Measurements from ENCODE around the gene PLEKHA5. TPM values are rescaled to one million over a fixed set of nuclear protein-coding genes. Genes with fewer than 3 reads are reported as not detected.

The PLEKHA5 gene
- total RNA-seq, 5 donors from 2014 or later (not counting 1 experiment from before 2014, with no cell fraction given): 0.96 to 11.0 (median 4.9) TPM

- no peaks in the 10 kb centered on the region for H3K9me3 ChIP-seq
- H3K4me3 ChIP-seq (ENCODE audit: control insufficient read depth in 1 of 2, extremely low read depth in 1 of 2, low read length in 1 of 2): no peak overlapping the region
- H3K4me1 Mint-ChIP-seq: no peaks in the 10 kb centered on the region
- 71% methylated on average over 2 of the region's 2 CpGs for WGBS (ENCODE audit: insufficient coverage)
- ChIA-PET POLR2A (no interaction called here), CTCF (no interaction called here)
- no peak overlapping the region for H3K27ac ChIP-seq (ENCODE audit: low read length)
- H3K36me3 Mint-ChIP-seq: no peaks in the 10 kb centered on the region
- no peak overlapping the region for H3K4me3 Mint-ChIP-seq
- H3K27ac Mint-ChIP-seq: no peak overlapping the region
- no peaks in the 10 kb centered on the region for H3K4me1 ChIP-seq (ENCODE audit: control insufficient read depth in 1 of 2, extremely low read depth in 1 of 2, insufficient read depth in 2 of 2, low read length in 2 of 2)
- H3K27me3 Mint-ChIP-seq: no peaks in the 10 kb centered on the region
- no peaks in the 10 kb centered on the region for H3K36me3 ChIP-seq (ENCODE audit: control insufficient read depth in 2 of 2, extremely low read depth in 1 of 2, insufficient read depth in 1 of 2, low read length in 1 of 2)
- no peaks in the 10 kb centered on the region for H3K27me3 ChIP-seq (replicated peaks in 1 of 2; ENCODE audit: control insufficient read depth in 2 of 2, extremely low read depth in 1 of 2, insufficient read depth in 2 of 2, low read length in 1 of 2)
- H3K9me3 Mint-ChIP-seq: no peaks in the 10 kb centered on the region
- ATAC-seq (replicated peaks in 1 of 4) (no peak), DNase-seq (no peak)
Measured at GRCh38 chr12:19198272-19198671, 68.7 kb downstream of the PLEKHA5 start.

- no peaks in the 10 kb centered on the region for H3K4me1 ChIP-seq (ENCODE audit: control insufficient read depth in 1 of 2, extremely low read depth in 1 of 2, insufficient read depth in 2 of 2, low read length in 2 of 2)
- H3K27ac ChIP-seq (ENCODE audit: low read length): no peak overlapping the region
- ATAC-seq (replicated peaks in 1 of 4) (no peak), DNase-seq (no peak)
- ChIA-PET CTCF (interaction anchor here in 1 of 2 donors (2.2 kb wide), 1 partner anchor 13 kb away, joined by 8 read pairs; no protein-coding TSS in a partner anchor), POLR2A (no interaction called here)
- no peak overlapping the region for H3K4me3 ChIP-seq (ENCODE audit: control insufficient read depth in 1 of 2, extremely low read depth in 1 of 2, low read length in 1 of 2)
- WGBS (ENCODE audit: insufficient coverage): no CpG with 5 or more reads among the region's 1 CpG
- no peaks in the 10 kb centered on the region for H3K4me1 Mint-ChIP-seq
- H3K4me3 Mint-ChIP-seq: no peak overlapping the region
- H3K27me3 ChIP-seq (replicated peaks in 1 of 2; ENCODE audit: control insufficient read depth in 2 of 2, extremely low read depth in 1 of 2, insufficient read depth in 2 of 2, low read length in 1 of 2): no peaks in the 10 kb centered on the region
- no peaks in the 10 kb centered on the region for H3K27me3 Mint-ChIP-seq
- no peaks in the 10 kb centered on the region for H3K9me3 ChIP-seq
- no peak overlapping the region for H3K27ac Mint-ChIP-seq
- no peaks in the 10 kb centered on the region for H3K36me3 ChIP-seq (ENCODE audit: control insufficient read depth in 2 of 2, extremely low read depth in 1 of 2, insufficient read depth in 1 of 2, low read length in 1 of 2)
- H3K36me3 Mint-ChIP-seq: no peaks in the 10 kb centered on the region
- no peaks in the 10 kb centered on the region for H3K9me3 Mint-ChIP-seq
Measured at GRCh38 chr12:19199332-19199731, 69.8 kb downstream of the PLEKHA5 start.

- no peaks in the 10 kb centered on the region for H3K4me1 ChIP-seq (ENCODE audit: control insufficient read depth in 1 of 2, extremely low read depth in 1 of 2, insufficient read depth in 2 of 2, low read length in 2 of 2)
- Mint-ChIP-seq H3K27ac (no peak overlapping the region), H3K9me3 (no peaks in the 10 kb centered on the region), H3K4me3 (no peak overlapping the region), H3K36me3 (no peaks in the 10 kb centered on the region), H3K4me1 (no peaks in the 10 kb centered on the region), H3K27me3 (no peaks in the 10 kb centered on the region)
- ChIA-PET CTCF (interaction anchor here in 1 of 2 donors (2.2 kb wide), 1 partner anchor 14 kb away, joined by 8 read pairs; no protein-coding TSS in a partner anchor), POLR2A (no interaction called here)
- H3K27ac ChIP-seq (ENCODE audit: low read length): no peak overlapping the region
- H3K36me3 ChIP-seq (ENCODE audit: control insufficient read depth in 2 of 2, extremely low read depth in 1 of 2, insufficient read depth in 1 of 2, low read length in 1 of 2): no peaks in the 10 kb centered on the region
- H3K27me3 ChIP-seq (replicated peaks in 1 of 2; ENCODE audit: control insufficient read depth in 2 of 2, extremely low read depth in 1 of 2, insufficient read depth in 2 of 2, low read length in 1 of 2): no peaks in the 10 kb centered on the region
- H3K4me3 ChIP-seq (ENCODE audit: control insufficient read depth in 1 of 2, extremely low read depth in 1 of 2, low read length in 1 of 2): no peak overlapping the region
- 83% methylated on average over 1 of the region's 1 CpG for WGBS (ENCODE audit: insufficient coverage)
- no peak for ATAC-seq (replicated peaks in 1 of 4)
- no peak for DNase-seq
- H3K9me3 ChIP-seq: no peaks in the 10 kb centered on the region
Measured at GRCh38 chr12:19200261-19200660, 70.7 kb downstream of the PLEKHA5 start.

- DNase-seq (no peak), ATAC-seq (replicated peaks in 1 of 4) (no peak)
- Mint-ChIP-seq H3K27ac (no peak overlapping the region), H3K36me3 (no peaks in the 10 kb centered on the region), H3K27me3 (no peaks in the 10 kb centered on the region), H3K4me3 (no peak overlapping the region), H3K9me3 (no peaks in the 10 kb centered on the region), H3K4me1 (no peaks in the 10 kb centered on the region)
- WGBS (ENCODE audit: insufficient coverage): 100% methylated on average over 1 of the region's 3 CpGs
- POLR2A ChIA-PET: interaction anchor here in 1 of 2 donors (0.5 kb wide), 1 partner anchor 136 kb away, joined by 5 read pairs; no protein-coding TSS in a partner anchor
- Histone ChIP-seq H3K27ac (ENCODE audit: low read length) (no peak overlapping the region), H3K27me3 (replicated peaks in 1 of 2; ENCODE audit: control insufficient read depth in 2 of 2, extremely low read depth in 1 of 2, insufficient read depth in 2 of 2, low read length in 1 of 2) (no peaks in the 10 kb centered on the region), H3K9me3 (no peaks in the 10 kb centered on the region), H3K4me1 (ENCODE audit: control insufficient read depth in 1 of 2, extremely low read depth in 1 of 2, insufficient read depth in 2 of 2, low read length in 2 of 2) (no peaks in the 10 kb centered on the region), H3K36me3 (ENCODE audit: control insufficient read depth in 2 of 2, extremely low read depth in 1 of 2, insufficient read depth in 1 of 2, low read length in 1 of 2) (no peaks in the 10 kb centered on the region), H3K4me3 (ENCODE audit: control insufficient read depth in 1 of 2, extremely low read depth in 1 of 2, low read length in 1 of 2) (no peak overlapping the region)
- CTCF ChIA-PET: interaction anchor here in 1 of 2 donors (2.2 kb wide), 1 partner anchor 15 kb away, joined by 8 read pairs; no protein-coding TSS in a partner anchor
Measured at GRCh38 chr12:19201661-19202060, 72.1 kb downstream of the PLEKHA5 start.

GRCh38 chr12:19203013-19203412, 73.5 kb downstream of the PLEKHA5 start:
- Mint-ChIP-seq H3K27me3 (no peaks in the 10 kb centered on the region), H3K9me3 (no peaks in the 10 kb centered on the region), H3K4me3 (no peak overlapping the region), H3K27ac (no peak overlapping the region), H3K4me1 (no peaks in the 10 kb centered on the region), H3K36me3 (no peaks in the 10 kb centered on the region)
- no peaks in the 10 kb centered on the region for H3K4me1 ChIP-seq (ENCODE audit: control insufficient read depth in 1 of 2, extremely low read depth in 1 of 2, insufficient read depth in 2 of 2, low read length in 2 of 2)
- no peaks in the 10 kb centered on the region for H3K36me3 ChIP-seq (ENCODE audit: control insufficient read depth in 2 of 2, extremely low read depth in 1 of 2, insufficient read depth in 1 of 2, low read length in 1 of 2)
- H3K27me3 ChIP-seq (replicated peaks in 1 of 2; ENCODE audit: control insufficient read depth in 2 of 2, extremely low read depth in 1 of 2, insufficient read depth in 2 of 2, low read length in 1 of 2): no peaks in the 10 kb centered on the region
- no peaks in the 10 kb centered on the region for H3K9me3 ChIP-seq
- ATAC-seq (replicated peaks in 1 of 4): no peak
- WGBS (ENCODE audit: insufficient coverage): no CpG with 5 or more reads among the region's 1 CpG
- DNase-seq: no peak
- CTCF ChIA-PET: no interaction called here
- no peak overlapping the region for H3K27ac ChIP-seq (ENCODE audit: low read length)
- H3K4me3 ChIP-seq (ENCODE audit: control insufficient read depth in 1 of 2, extremely low read depth in 1 of 2, low read length in 1 of 2): no peak overlapping the region
- POLR2A ChIA-PET: no interaction called here

- Mint-ChIP-seq H3K4me3 (no peak overlapping the region), H3K9me3 (peaks cover 0 to 5% (median under 1%) of the 10 kb centered on the region in 3 donors), H3K36me3 (no peaks in the 10 kb centered on the region), H3K27me3 (no peaks in the 10 kb centered on the region), H3K27ac (no peak overlapping the region), H3K4me1 (no peaks in the 10 kb centered on the region)
- Histone ChIP-seq H3K9me3 (no peaks in the 10 kb centered on the region), H3K27ac (ENCODE audit: low read length) (no peak overlapping the region), H3K36me3 (ENCODE audit: control insufficient read depth in 2 of 2, extremely low read depth in 1 of 2, insufficient read depth in 1 of 2, low read length in 1 of 2) (no peaks in the 10 kb centered on the region), H3K4me1 (ENCODE audit: control insufficient read depth in 1 of 2, extremely low read depth in 1 of 2, insufficient read depth in 2 of 2, low read length in 2 of 2) (no peaks in the 10 kb centered on the region), H3K27me3 (replicated peaks in 1 of 2; ENCODE audit: control insufficient read depth in 2 of 2, extremely low read depth in 1 of 2, insufficient read depth in 2 of 2, low read length in 1 of 2) (no peaks in the 10 kb centered on the region), H3K4me3 (ENCODE audit: control insufficient read depth in 1 of 2, extremely low read depth in 1 of 2, low read length in 1 of 2) (no peak overlapping the region)
- ChIA-PET POLR2A (no interaction called here), CTCF (no interaction called here)
- WGBS (ENCODE audit: insufficient coverage): no CpG with 5 or more reads among the region's 6 CpGs
- DNase-seq: no peak
- ATAC-seq (replicated peaks in 1 of 4): no peak
Measured at GRCh38 chr12:19203539-19204506, 74.3 kb downstream of the PLEKHA5 start.
